Ovary (tissue), 3 donors: Measurements from ENCODE around the gene PFKL.

Source experiments
- POLR2A ChIP-seq: fragments of 450-650 bp; IDR thresholded peaks from one replicate; pipeline ENCODE4 v1.6.1; 2017; ENCODE audit warnings: antibody characterized with exemption, mild to moderate bottlenecking, moderate library complexity
- TF ChIP-seq, protein P1 (sequence below), 3 donors: fragments of 450-650 bp in 2 of 3; fragments of 200-600 bp in 1 of 3; IDR thresholded peaks; one replicate each; pipeline versions ENCODE4 v1.5.1 to v1.8.0; 2016 to 2022; ENCODE audit warnings: antibody characterized with exemption in 3 of 3, mild to moderate bottlenecking in 1 of 3
- donor health status: DM: no; HTN: no; CAD: no.

DNA sequence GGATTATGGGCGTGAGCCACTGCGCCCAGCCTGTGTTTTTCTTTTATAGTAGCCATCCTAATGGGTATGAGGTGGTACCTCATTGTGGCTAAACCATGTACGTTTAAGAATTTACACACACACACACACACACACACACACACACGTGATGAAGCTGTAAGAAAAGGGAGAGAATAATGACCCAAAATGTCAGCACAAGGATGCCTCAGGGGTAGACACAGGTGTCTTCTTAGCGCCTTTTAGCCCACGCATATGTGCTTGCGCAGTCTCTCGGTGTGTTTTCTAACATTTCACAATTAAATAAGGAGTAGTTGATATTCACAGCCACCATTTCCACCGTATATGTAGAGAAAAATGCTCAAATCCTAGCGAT is 782 bp upstream of the PFKL start:
- no peak for TF ChIP-seq POLR2A
- TF ChIP-seq, protein P1, sequence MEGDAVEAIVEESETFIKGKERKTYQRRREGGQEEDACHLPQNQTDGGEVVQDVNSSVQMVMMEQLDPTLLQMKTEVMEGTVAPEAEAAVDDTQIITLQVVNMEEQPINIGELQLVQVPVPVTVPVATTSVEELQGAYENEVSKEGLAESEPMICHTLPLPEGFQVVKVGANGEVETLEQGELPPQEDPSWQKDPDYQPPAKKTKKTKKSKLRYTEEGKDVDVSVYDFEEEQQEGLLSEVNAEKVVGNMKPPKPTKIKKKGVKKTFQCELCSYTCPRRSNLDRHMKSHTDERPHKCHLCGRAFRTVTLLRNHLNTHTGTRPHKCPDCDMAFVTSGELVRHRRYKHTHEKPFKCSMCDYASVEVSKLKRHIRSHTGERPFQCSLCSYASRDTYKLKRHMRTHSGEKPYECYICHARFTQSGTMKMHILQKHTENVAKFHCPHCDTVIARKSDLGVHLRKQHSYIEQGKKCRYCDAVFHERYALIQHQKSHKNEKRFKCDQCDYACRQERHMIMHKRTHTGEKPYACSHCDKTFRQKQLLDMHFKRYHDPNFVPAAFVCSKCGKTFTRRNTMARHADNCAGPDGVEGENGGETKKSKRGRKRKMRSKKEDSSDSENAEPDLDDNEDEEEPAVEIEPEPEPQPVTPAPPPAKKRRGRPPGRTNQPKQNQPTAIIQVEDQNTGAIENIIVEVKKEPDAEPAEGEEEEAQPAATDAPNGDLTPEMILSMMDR (IDR thresholded peaks at IDR 0.05), result no peak
